HFF-Myc (cell line): ENCODE data around the gene CRABP1.

ENCODE experiments used
- DNase-seq: peaks from one replicate; pipeline ENCODE4 v3.0.0-alpha.2; 2011; ENCODE audit warnings: low read depth; ENCODE audit errors: extremely low read depth
- H3K4me3 ChIP-seq: replicated peaks from 2 replicates; pipeline ENCODE4 v1.5.1; 2011; ENCODE audit warnings: low read depth, mild to moderate bottlenecking, control low read depth, low read length
- TF ChIP-seq, protein P1 (sequence below): IDR thresholded peaks from 2 replicates; pipeline ENCODE4 v1.5.1; 2012; ENCODE audit warnings: mild to moderate bottlenecking, low read depth, low read length, control low read depth; ENCODE audit errors: missing control alignments

CRABP1 gene

DNA sequence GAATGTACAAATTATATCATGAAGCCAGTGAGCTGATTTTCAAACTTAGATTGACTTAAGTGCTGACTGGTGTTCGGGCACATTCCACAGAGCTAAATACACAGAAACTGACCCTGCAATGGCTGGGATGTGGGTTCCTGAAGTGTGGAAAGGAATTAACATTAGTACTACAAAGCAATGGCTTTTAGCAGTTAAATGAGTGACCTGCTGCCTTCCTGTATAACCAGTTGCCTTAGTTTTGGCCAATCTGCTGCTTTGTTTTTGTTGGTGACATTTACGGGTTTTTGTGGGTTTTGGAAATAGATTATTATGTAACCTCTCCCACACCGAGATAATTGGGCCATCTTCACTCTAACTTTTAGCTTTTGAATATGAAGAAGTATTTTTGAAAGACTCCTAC is 38.3 kb upstream of the CRABP1 start:
- no peak overlapping the region for H3K4me3 ChIP-seq
- TF ChIP-seq, protein P1, sequence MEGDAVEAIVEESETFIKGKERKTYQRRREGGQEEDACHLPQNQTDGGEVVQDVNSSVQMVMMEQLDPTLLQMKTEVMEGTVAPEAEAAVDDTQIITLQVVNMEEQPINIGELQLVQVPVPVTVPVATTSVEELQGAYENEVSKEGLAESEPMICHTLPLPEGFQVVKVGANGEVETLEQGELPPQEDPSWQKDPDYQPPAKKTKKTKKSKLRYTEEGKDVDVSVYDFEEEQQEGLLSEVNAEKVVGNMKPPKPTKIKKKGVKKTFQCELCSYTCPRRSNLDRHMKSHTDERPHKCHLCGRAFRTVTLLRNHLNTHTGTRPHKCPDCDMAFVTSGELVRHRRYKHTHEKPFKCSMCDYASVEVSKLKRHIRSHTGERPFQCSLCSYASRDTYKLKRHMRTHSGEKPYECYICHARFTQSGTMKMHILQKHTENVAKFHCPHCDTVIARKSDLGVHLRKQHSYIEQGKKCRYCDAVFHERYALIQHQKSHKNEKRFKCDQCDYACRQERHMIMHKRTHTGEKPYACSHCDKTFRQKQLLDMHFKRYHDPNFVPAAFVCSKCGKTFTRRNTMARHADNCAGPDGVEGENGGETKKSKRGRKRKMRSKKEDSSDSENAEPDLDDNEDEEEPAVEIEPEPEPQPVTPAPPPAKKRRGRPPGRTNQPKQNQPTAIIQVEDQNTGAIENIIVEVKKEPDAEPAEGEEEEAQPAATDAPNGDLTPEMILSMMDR: no peak
- no peak for DNase-seq

DNA sequence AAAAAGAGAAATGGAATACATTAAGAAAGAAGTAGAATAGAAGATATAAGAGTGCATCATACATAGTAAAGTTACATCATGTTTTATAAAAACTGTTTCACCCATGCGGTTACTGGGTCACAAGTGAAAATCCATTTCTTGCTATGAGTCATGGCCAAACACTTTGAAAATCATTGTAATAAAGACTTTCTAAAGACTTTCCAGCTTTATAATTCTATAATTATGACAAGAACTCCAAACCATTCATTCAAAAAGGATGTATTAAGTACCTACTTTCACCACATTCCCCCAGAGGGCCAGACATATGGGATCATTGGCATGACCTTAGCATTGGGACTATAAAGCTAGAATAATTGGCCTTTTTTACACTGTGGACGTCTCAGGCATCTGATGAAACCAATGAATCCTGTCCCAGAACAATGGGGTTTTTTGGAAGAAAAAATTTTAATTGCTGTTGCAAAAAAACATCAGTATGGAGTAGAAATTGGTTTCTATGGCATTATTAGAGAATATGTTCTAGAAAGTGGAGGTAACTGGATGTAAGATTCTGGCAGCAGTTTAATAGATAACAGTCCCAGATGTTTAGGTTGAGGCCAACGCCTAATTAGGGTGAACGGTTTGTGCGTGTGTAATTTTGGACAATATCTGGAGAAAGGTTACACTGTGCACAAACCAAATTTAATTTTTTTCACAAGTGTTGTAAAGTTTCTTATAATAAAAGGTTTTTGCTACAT is 37.4 kb upstream of the CRABP1 start:
- TF ChIP-seq, protein P1: no peak
- peak; percentile 84 for DNase-seq
- H3K4me3 ChIP-seq: no peak overlapping the region

DNA sequence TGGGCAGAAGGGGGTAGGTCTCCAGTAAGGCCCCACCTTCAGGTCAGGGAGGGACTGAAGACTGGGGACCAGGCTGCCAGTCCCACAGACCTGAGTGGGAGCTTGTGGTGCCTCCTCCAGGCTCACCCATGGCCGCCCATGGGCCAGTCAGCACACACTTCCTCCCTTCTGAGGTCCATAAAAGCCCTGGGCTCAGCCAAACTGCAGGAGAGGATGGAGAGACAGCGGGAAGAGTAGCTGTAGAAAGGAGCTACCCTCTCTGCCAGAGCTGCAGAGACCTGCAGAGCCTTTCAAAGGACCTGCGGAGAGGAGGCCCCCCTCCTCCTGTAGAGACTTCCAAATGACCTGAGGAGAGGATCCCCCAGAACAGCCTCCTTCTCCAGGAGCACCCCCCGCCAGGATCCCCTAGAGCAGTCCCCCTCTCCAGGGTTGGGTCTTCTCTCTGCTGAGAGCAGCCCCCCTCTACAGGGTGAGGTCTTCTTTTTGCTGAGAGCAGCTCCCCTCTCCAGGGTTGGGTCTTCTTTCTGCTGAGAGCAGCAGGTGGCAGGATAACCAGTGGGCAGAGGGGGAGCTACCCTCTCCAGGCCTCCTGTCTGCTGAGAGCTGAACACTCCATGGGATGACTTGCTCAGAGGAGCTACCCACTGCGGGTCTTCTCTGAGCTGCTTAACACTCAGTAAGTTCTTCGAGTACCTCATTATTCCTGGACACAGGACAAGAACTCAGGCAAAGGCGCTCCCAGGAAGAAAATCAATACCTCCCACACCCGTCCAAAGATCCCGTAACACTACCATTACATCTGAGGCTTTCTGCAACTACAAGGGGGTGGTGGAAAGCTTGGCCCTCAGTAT is 35.7 kb upstream of the CRABP1 start:
- H3K4me3 ChIP-seq: no peak overlapping the region
- TF ChIP-seq, protein P1: no peak
- no peak for DNase-seq

DNA sequence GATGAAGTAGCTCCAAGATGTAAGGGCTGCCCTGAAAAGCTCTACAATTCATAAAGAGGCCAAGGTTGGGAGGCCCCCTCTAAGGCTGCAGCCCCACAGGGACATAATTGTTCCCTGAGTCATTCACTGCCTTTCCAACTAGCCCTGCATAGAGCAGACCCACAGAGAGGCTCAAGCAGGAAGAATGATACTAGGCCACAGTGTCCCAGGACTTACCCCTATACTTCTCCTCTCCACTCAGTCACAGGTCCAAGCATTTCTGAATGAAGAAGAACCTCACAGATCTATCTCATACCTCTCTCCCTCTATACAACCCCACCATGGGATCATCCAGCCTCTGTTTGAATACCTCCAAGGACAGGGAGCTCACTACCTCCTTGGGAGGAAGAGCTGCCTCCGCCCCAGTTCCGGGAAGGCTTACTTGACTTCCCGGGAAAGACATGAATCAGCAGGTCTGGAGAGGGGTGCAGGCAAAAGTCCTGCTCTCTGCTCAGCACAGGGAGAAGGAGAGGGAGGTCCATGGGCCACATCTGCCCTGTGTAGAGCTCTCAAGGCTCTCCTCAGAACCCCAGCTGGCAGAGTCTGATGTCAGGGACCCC is 33.9 kb upstream of the CRABP1 start:
- no peak for DNase-seq
- no peak overlapping the region for H3K4me3 ChIP-seq
- TF ChIP-seq, protein P1: no peak

DNA sequence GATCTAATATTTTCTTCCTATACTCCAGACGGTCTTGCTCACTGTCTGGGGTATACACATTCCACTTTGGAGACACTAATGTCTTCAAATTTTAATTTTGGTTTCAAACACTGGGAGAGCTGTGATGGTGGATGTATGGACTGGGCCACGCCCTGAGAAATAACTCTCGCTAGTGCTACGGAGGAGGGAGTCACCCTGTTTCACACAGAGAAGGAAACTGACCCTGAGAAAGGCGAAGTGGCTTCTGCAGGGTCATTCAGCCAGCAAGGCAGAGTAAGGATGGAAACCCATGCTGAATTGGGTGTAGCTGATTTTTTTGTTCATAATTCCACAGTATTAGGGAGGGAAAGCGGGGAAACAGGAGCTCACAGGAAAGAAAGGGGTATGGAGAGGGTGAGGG is 32.2 kb upstream of the CRABP1 start:
- no peak for DNase-seq
- TF ChIP-seq, protein P1: no peak
- H3K4me3 ChIP-seq: no peak overlapping the region

DNA sequence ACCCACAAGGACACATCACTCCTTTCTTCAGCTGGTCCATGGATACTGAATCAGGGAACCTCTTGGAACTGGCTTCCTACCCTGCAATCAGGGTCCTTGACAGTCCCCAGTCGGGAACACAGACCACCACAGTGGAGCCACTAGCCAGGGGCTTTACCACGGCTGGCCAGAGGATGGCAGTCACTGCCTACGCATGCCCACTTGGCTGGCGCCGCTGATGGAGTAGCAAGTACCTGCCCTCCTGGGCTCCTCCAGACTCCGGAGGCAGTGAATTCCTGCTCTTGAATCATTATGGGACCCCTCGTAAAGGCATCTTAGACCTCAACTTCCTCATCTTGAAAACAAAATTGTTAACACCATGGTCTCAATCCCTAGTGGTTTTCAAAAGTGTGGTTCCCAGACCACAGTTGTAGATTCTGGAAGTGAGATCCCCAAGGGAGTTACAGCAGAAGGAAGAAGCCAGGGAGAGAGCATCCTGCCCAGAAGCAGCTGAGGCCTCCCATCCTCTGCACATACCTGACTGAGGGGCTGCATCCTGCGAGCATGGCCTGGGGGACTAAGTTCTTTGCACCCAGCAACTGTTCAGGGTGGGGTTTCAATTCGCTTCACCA is 31.6 kb upstream of the CRABP1 start:
- no peak overlapping the region for H3K4me3 ChIP-seq
- DNase-seq: no peak
- TF ChIP-seq, protein P1: peak; percentile 95
